Measurements from ENCODE around the gene SSR3.

SSR3 gene

GRCh38 chr3:156539802-156540201 is 15.1 kb downstream of the SSR3 start:
- TF ChIP-seq FOXP2 (optimal IDR thresholded peaks at IDR 0.05; ENCODE audit: borderline replicate concordance, extremely low read depth, extremely low read length, insufficient read depth) (no peak), TAF1 (IDR thresholded peaks at IDR 0.05; ENCODE audit: borderline replicate concordance, insufficient read depth, low read length) (no peak), REST (IDR thresholded peaks at IDR 0.05; ENCODE audit: insufficient read depth in 1 of 2, low read depth in 2 of 2, low read length in 2 of 2) (no peak), SIN3A (IDR thresholded peaks at IDR 0.05; ENCODE audit: borderline replicate concordance, insufficient read depth, low read length) (no peak), POLR2AphosphoS5 (IDR thresholded peaks at IDR 0.05; ENCODE audit: low read depth, low read length) (no peak)

GRCh38 chr3:156539051-156539450 is 15.9 kb downstream of the SSR3 start:
- no peak for TF ChIP-seq FOXP2 (optimal IDR thresholded peaks at IDR 0.05; ENCODE audit: borderline replicate concordance, extremely low read depth, extremely low read length, insufficient read depth)
- TF ChIP-seq REST (IDR thresholded peaks at IDR 0.05; ENCODE audit: insufficient read depth in 1 of 2, low read depth in 2 of 2, low read length in 2 of 2): no peak
- TF ChIP-seq POLR2AphosphoS5 (IDR thresholded peaks at IDR 0.05; ENCODE audit: low read depth, low read length): no peak
- no peak for TF ChIP-seq TAF1 (IDR thresholded peaks at IDR 0.05; ENCODE audit: borderline replicate concordance, insufficient read depth, low read length)
- no peak for TF ChIP-seq SIN3A (IDR thresholded peaks at IDR 0.05; ENCODE audit: borderline replicate concordance, insufficient read depth, low read length)

- TF ChIP-seq TAF1 (IDR thresholded peaks at IDR 0.05; ENCODE audit: borderline replicate concordance, insufficient read depth, low read length): no peak
- TF ChIP-seq REST (IDR thresholded peaks at IDR 0.05; ENCODE audit: insufficient read depth in 1 of 2, low read depth in 2 of 2, low read length in 2 of 2): no peak
- no peak for TF ChIP-seq FOXP2 (optimal IDR thresholded peaks at IDR 0.05; ENCODE audit: borderline replicate concordance, extremely low read depth, extremely low read length, insufficient read depth)
- no peak for TF ChIP-seq SIN3A (IDR thresholded peaks at IDR 0.05; ENCODE audit: borderline replicate concordance, insufficient read depth, low read length)
- no peak for TF ChIP-seq POLR2AphosphoS5 (IDR thresholded peaks at IDR 0.05; ENCODE audit: low read depth, low read length)
Measured at GRCh38 chr3:156536524-156537316, 18.2 kb downstream of the SSR3 start.

GRCh38 chr3:156535798-156536197 is 19.1 kb downstream of the SSR3 start:
- TF ChIP-seq SIN3A (IDR thresholded peaks at IDR 0.05; ENCODE audit: borderline replicate concordance, insufficient read depth, low read length) (no peak), FOXP2 (optimal IDR thresholded peaks at IDR 0.05; ENCODE audit: borderline replicate concordance, extremely low read depth, extremely low read length, insufficient read depth) (no peak), REST (IDR thresholded peaks at IDR 0.05; ENCODE audit: insufficient read depth in 1 of 2, low read depth in 2 of 2, low read length in 2 of 2) (no peak), TAF1 (IDR thresholded peaks at IDR 0.05; ENCODE audit: borderline replicate concordance, insufficient read depth, low read length) (no peak), POLR2AphosphoS5 (IDR thresholded peaks at IDR 0.05; ENCODE audit: low read depth, low read length) (no peak)
